Measurements from ENCODE around the gene CDH13. TPM values are rescaled to one million over a fixed set of nuclear protein-coding genes. Genes with fewer than 3 reads are reported as not detected.

Gene CDH13
- total RNA-seq, 1 donor: 102 TPM

GRCh38 chr16:82639263-82639662 is 12.5 kb downstream of the CDH13 start:
- H2AFZ ChIP-seq (ENCODE audit: low read length): no peak overlapping the region
- H3K9me3 ChIP-seq (ENCODE audit: low read depth, low read length): no peaks in the 10 kb centered on the region
- peak overlapping the region; percentile 76 for H3K27ac ChIP-seq (ENCODE audit: low read depth, low read length)
- H3K4me2 ChIP-seq (ENCODE audit: insufficient read depth, low read length): no peak overlapping the region
- H4K20me1 ChIP-seq (ENCODE audit: insufficient read depth, low read length): no peaks in the 10 kb centered on the region
- no peak for TF ChIP-seq CTCF (IDR thresholded peaks at IDR 0.05; ENCODE audit: extremely low read depth, low read depth, low read length)
- H3K36me3 ChIP-seq (ENCODE audit: insufficient read depth, low read length): no peaks in the 10 kb centered on the region
- H3K4me1 ChIP-seq (ENCODE audit: insufficient read depth, low read length): peaks cover 42% of the 10 kb centered on the region
- H3K27me3 ChIP-seq (ENCODE audit: insufficient read depth, low read length): no peaks in the 10 kb centered on the region
- H3K4me3 ChIP-seq (ENCODE audit: insufficient read depth, low read length): no peak overlapping the region
- no peak for DNase-seq (ENCODE audit: insufficient read length, low spot score, missing footprints)
- H3K79me2 ChIP-seq (ENCODE audit: insufficient read depth, low read length): peaks cover 66% of the 10 kb centered on the region

- H3K4me3 ChIP-seq (ENCODE audit: insufficient read depth, low read length): no peak overlapping the region
- H3K27ac ChIP-seq (ENCODE audit: low read depth, low read length): peak overlapping the region; percentile 76
- H3K4me2 ChIP-seq (ENCODE audit: insufficient read depth, low read length): no peak overlapping the region
- peak; percentile 88 for TF ChIP-seq CTCF (IDR thresholded peaks at IDR 0.05; ENCODE audit: extremely low read depth, low read depth, low read length)
- H3K9me3 ChIP-seq (ENCODE audit: low read depth, low read length): no peaks in the 10 kb centered on the region
- peaks cover 39% of the 10 kb centered on the region for H3K4me1 ChIP-seq (ENCODE audit: insufficient read depth, low read length)
- no peaks in the 10 kb centered on the region for H3K27me3 ChIP-seq (ENCODE audit: insufficient read depth, low read length)
- no peaks in the 10 kb centered on the region for H3K36me3 ChIP-seq (ENCODE audit: insufficient read depth, low read length)
- H3K79me2 ChIP-seq (ENCODE audit: insufficient read depth, low read length): peaks cover 68% of the 10 kb centered on the region
- no peaks in the 10 kb centered on the region for H4K20me1 ChIP-seq (ENCODE audit: insufficient read depth, low read length)
- H2AFZ ChIP-seq (ENCODE audit: low read length): no peak overlapping the region
- no peak for DNase-seq (ENCODE audit: insufficient read length, low spot score, missing footprints)
These were observed 13.0 kb downstream of the CDH13 start for GRCh38 chr16:82639666-82640336.

- Histone ChIP-seq H4K20me1 (ENCODE audit: insufficient read depth, low read length) (no peaks in the 10 kb centered on the region), H3K79me2 (ENCODE audit: insufficient read depth, low read length) (peaks cover 61% of the 10 kb centered on the region), H3K36me3 (ENCODE audit: insufficient read depth, low read length) (no peaks in the 10 kb centered on the region), H3K4me2 (ENCODE audit: insufficient read depth, low read length) (no peak overlapping the region), H3K9me3 (ENCODE audit: low read depth, low read length) (no peaks in the 10 kb centered on the region), H3K27ac (ENCODE audit: low read depth, low read length) (no peak overlapping the region), H3K27me3 (ENCODE audit: insufficient read depth, low read length) (no peaks in the 10 kb centered on the region), H3K4me3 (ENCODE audit: insufficient read depth, low read length) (no peak overlapping the region), H2AFZ (ENCODE audit: low read length) (no peak overlapping the region), H3K4me1 (ENCODE audit: insufficient read depth, low read length) (peaks cover 34% of the 10 kb centered on the region)
- DNase-seq (ENCODE audit: insufficient read length, low spot score, missing footprints): peak; percentile 58
- TF ChIP-seq CTCF (IDR thresholded peaks at IDR 0.05; ENCODE audit: extremely low read depth, low read depth, low read length): peak; percentile 76
These were observed 14.7 kb downstream of the CDH13 start for GRCh38 chr16:82641336-82641984.

- no peak for DNase-seq (ENCODE audit: insufficient read length, low spot score, missing footprints)
- H3K4me1 ChIP-seq (ENCODE audit: insufficient read depth, low read length): peaks cover 28% of the 10 kb centered on the region
- no peak overlapping the region for H3K27ac ChIP-seq (ENCODE audit: low read depth, low read length)
- H3K9me3 ChIP-seq (ENCODE audit: low read depth, low read length): no peaks in the 10 kb centered on the region
- H2AFZ ChIP-seq (ENCODE audit: low read length): no peak overlapping the region
- H4K20me1 ChIP-seq (ENCODE audit: insufficient read depth, low read length): no peaks in the 10 kb centered on the region
- peaks cover 62% of the 10 kb centered on the region for H3K79me2 ChIP-seq (ENCODE audit: insufficient read depth, low read length)
- no peak overlapping the region for H3K4me3 ChIP-seq (ENCODE audit: insufficient read depth, low read length)
- H3K4me2 ChIP-seq (ENCODE audit: insufficient read depth, low read length): no peak overlapping the region
- TF ChIP-seq CTCF (IDR thresholded peaks at IDR 0.05; ENCODE audit: extremely low read depth, low read depth, low read length): no peak
- no peaks in the 10 kb centered on the region for H3K27me3 ChIP-seq (ENCODE audit: insufficient read depth, low read length)
- H3K36me3 ChIP-seq (ENCODE audit: insufficient read depth, low read length): no peaks in the 10 kb centered on the region
These were observed 16.4 kb downstream of the CDH13 start for GRCh38 chr16:82643136-82643535.
